LNCAP (cell line): ENCODE results near the gene TLE2.

Source experiments
- CTCF ChIP-seq: fragments of 450-650 bp; IDR thresholded peaks from 2 replicates; pipeline ENCODE4 v1.5.1; 2017; ENCODE audit warnings: mild to moderate bottlenecking

TLE2 gene

GRCh38 chr19:3058821-3059314 lies 29.8 kb upstream of the TLE2 start:
- no peak for TF ChIP-seq CTCF

- no peak for TF ChIP-seq CTCF
Measured at GRCh38 chr19:3058009-3058820, 29.1 kb upstream of the TLE2 start.

- TF ChIP-seq CTCF: no peak
Measured at GRCh38 chr19:3057275-3057714, 28.2 kb upstream of the TLE2 start.

GRCh38 chr19:3056417-3057088 lies 27.5 kb upstream of the TLE2 start:
- TF ChIP-seq CTCF: no peak

GRCh38 chr19:3055741-3056416 lies 26.8 kb upstream of the TLE2 start:
- TF ChIP-seq CTCF: no peak

- TF ChIP-seq CTCF: no peak
Measured at GRCh38 chr19:3054972-3055740, 26.1 kb upstream of the TLE2 start.
